Measurements from ENCODE around the gene KIF7.

DNA sequence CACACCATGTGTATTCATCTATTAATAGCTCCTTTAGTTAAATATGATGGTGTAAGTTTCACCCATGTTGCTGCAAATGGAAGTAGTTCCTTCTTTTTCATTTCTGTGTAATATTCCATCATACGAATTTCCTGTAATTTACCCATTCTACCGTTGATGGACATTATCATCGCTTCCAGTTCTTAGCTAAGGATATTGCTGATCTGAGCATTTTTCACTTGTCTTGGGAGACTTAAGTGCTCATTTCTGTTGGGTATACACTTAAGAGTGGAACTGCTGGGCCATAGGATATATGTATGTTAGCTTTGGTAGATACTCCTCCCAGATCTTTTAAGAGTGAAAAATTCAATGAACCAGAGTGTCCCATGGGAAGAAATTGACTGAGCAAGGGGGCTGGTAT, 12.9 kb upstream of the KIF7 start:
- TF ChIP-seq, protein P1, sequence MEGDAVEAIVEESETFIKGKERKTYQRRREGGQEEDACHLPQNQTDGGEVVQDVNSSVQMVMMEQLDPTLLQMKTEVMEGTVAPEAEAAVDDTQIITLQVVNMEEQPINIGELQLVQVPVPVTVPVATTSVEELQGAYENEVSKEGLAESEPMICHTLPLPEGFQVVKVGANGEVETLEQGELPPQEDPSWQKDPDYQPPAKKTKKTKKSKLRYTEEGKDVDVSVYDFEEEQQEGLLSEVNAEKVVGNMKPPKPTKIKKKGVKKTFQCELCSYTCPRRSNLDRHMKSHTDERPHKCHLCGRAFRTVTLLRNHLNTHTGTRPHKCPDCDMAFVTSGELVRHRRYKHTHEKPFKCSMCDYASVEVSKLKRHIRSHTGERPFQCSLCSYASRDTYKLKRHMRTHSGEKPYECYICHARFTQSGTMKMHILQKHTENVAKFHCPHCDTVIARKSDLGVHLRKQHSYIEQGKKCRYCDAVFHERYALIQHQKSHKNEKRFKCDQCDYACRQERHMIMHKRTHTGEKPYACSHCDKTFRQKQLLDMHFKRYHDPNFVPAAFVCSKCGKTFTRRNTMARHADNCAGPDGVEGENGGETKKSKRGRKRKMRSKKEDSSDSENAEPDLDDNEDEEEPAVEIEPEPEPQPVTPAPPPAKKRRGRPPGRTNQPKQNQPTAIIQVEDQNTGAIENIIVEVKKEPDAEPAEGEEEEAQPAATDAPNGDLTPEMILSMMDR (IDR thresholded peaks at IDR 0.05) = no peak
- no peak for TF ChIP-seq POLR2A (IDR thresholded peaks at IDR 0.05)
